Tibial artery (tissue), 4 donors: ENCODE results near the gene P2RX1.
"Not testable (repeated sequence)": the region's sequence is repeated elsewhere in the genome, so short reads cannot be mapped to it uniquely, and the experiment has no call there.

Experiments
- DNase-seq, 2 donors: peaks; one replicate each; pipeline ENCODE4 v3.0.0-alpha.2; 2019
- H3K27ac ChIP-seq, 2 donors: fragments of 200-600 bp; sonication (generic) in 1 of 2; 1 replicate in 1 of 2; 2 replicates in 1 of 2; pipeline ENCODE4 v1.5.1; 2018 to 2019; ENCODE audit warnings: mild to moderate bottlenecking in 1 of 2
- H3K27me3 ChIP-seq, 2 donors: fragments of 200-600 bp; sonication (generic) in 1 of 2; one replicate each; pipeline versions ENCODE4 v1.5.1 to v1.6.0; 2016 to 2019
- H3K36me3 ChIP-seq, 3 donors: fragments of 200-600 bp; sonication (generic) in 2 of 3; one replicate each; pipeline ENCODE4 v1.5.1; 2016 to 2019; ENCODE audit warnings: mild to moderate bottlenecking in 2 of 3
- H3K4me1 ChIP-seq, 4 donors: fragments of 200-600 bp; sonication (generic) in 2 of 4; 1 replicate in 3 of 4; 2 replicates in 1 of 4; pipeline ENCODE4 v1.5.1; 2016 to 2019
- H3K4me3 ChIP-seq, 2 donors: fragments of 200-600 bp; sonication (generic) in 1 of 2; 1 replicate in 1 of 2; 2 replicates in 1 of 2; pipeline ENCODE4 v1.5.1; 2018 to 2019; ENCODE audit warnings: mild to moderate bottlenecking in 2 of 2
- H3K9me3 ChIP-seq, 3 donors: fragments of 200-600 bp; sonication (generic) in 1 of 3; one replicate each; pipeline ENCODE4 v1.5.1; 2016 to 2019
- intact Hi-C: fragments of 100-400 bp; cut with DNase I; formaldehyde crosslinking; loops from one replicate; pipeline ENCODE4 v1.15.0; 2023; ENCODE audit warnings: low total_unique reads
- TF ChIP-seq, protein P1 (sequence below), 2 experiments: fragments of 200-600 bp in 1 of 2; fragments of 450-650 bp in 1 of 2; IDR thresholded peaks; one replicate each; pipeline ENCODE4 v1.5.1; 2017 to 2019; ENCODE audit warnings: antibody characterized with exemption in 2 of 2, mild to moderate bottlenecking in 1 of 2, moderate library complexity in 1 of 2

The P2RX1 gene

DNA sequence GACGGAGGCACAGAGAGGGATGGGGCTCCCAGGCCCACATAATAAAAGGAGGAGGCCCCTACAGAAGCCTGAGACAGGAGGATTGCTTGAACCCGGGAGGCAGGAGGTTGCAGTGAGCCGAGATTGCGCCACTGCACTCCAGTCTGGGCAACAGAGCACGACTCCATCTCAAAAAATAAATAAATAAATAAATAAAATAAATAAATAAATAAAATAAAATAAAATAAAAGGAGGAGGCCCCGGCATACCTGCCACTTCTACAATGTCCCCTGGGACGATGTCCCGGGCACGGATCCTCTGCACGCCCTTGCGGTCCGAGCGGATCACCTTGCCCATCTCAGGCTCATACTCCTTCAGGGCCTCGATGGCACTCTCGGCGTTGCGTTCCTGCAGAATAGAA lies 34.7 kb upstream of the P2RX1 start:
- intact Hi-C loops = no loop called here
- H3K9me3 ChIP-seq = no peaks in the 10 kb centered on the region
- H3K27me3 ChIP-seq = no peaks in the 10 kb centered on the region
- peaks cover 0 to 19% (median 4%) of the 10 kb centered on the region in 3 donors for H3K36me3 ChIP-seq
- H3K4me1 ChIP-seq = no peaks in the 10 kb centered on the region
- no peak overlapping the region for H3K27ac ChIP-seq
- TF ChIP-seq, protein P1, sequence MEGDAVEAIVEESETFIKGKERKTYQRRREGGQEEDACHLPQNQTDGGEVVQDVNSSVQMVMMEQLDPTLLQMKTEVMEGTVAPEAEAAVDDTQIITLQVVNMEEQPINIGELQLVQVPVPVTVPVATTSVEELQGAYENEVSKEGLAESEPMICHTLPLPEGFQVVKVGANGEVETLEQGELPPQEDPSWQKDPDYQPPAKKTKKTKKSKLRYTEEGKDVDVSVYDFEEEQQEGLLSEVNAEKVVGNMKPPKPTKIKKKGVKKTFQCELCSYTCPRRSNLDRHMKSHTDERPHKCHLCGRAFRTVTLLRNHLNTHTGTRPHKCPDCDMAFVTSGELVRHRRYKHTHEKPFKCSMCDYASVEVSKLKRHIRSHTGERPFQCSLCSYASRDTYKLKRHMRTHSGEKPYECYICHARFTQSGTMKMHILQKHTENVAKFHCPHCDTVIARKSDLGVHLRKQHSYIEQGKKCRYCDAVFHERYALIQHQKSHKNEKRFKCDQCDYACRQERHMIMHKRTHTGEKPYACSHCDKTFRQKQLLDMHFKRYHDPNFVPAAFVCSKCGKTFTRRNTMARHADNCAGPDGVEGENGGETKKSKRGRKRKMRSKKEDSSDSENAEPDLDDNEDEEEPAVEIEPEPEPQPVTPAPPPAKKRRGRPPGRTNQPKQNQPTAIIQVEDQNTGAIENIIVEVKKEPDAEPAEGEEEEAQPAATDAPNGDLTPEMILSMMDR (IDR thresholded peaks at IDR 0.05) = no peak
- DNase-seq = no peak
- H3K4me3 ChIP-seq = no peak overlapping the region

DNA sequence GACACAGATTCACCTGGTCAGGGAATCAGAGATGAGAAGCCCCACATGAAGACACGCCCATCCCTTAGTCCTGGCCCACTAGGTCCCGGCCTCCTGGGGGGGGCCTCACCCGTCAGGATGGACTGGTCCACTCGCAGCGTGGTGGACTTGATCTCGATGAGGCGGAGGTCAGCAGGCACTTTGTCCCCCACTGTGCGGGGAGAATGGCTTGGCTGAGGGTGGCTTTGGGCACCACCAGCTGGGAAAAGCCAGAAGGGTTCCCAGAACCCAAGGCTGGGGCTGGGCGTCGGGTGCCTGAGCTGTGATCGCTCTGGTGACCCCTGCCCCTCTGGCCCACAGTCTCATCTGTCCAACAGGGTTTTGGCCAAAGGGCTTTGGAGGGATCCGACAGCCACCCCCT lies 34.3 kb upstream of the P2RX1 start:
- H3K27ac ChIP-seq = no peak overlapping the region
- H3K9me3 ChIP-seq = no peaks in the 10 kb centered on the region
- peaks cover 0 to 19% (median 4%) of the 10 kb centered on the region in 3 donors for H3K36me3 ChIP-seq
- H3K4me1 ChIP-seq = no peaks in the 10 kb centered on the region
- no peak for DNase-seq
- TF ChIP-seq, protein P1 (IDR thresholded peaks at IDR 0.05) = no peak
- no peak overlapping the region for H3K4me3 ChIP-seq
- H3K27me3 ChIP-seq = no peaks in the 10 kb centered on the region
- intact Hi-C loops = no loop called here

DNA sequence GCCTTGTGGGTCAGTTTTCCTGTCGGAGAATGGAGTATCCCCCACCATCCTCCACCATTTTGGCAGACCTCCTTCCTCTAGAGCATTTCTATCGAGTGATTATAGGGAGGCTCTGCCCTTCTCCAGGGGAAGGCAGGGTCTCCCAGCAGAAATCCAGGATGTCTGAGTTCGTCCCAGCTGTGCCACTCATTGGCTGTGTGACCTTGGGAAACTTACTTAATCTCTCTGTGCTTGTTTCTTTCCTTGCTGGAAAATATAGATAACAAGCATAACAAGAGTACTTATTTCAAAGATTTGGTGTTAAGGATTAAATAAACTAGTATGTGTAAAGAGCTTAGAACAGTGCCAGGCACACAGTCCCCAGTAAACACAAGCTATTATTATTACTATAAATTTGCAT lies 33.2 kb upstream of the P2RX1 start:
- no peak for DNase-seq
- Histone ChIP-seq H3K27ac (no peak overlapping the region), H3K9me3 (no peaks in the 10 kb centered on the region), H3K36me3 (peaks cover 0 to 19% (median 4%) of the 10 kb centered on the region in 3 donors), H3K4me1 (peaks cover 0 to 8% (median under 1%) of the 10 kb centered on the region in 4 donors), H3K27me3 (no peaks in the 10 kb centered on the region), H3K4me3 (no peak overlapping the region)
- intact Hi-C loops = no loop called here
- TF ChIP-seq, protein P1 (IDR thresholded peaks at IDR 0.05) = no peak

DNA sequence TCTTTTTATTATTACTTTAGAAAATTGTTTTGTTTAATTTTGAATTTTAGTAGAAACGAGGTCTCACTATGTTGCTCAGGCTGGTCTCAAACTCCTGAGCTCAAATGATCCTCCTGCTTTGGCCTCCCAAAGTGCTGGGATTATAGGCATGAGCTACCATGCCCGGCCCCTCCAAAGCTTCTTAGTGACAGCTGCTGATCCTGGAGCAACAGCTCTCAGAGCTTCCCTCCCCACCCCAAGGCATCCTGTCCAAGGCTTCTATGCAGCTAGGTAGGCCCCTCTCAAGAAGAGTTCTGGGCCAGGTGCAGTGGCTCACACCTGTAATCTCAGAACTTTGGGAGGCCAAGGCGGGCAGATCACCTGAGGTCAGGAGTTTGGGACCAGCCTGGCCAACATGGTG lies 32.3 kb upstream of the P2RX1 start:
- H3K27ac ChIP-seq, H3K4me1 ChIP-seq, H3K9me3 ChIP-seq, H3K4me3 ChIP-seq, intact Hi-C loops, DNase-seq, H3K27me3 ChIP-seq: not testable (repeated sequence)
- peaks cover 0 to 20% (median 4%) of the 10 kb centered on the region in 3 donors for H3K36me3 ChIP-seq

DNA sequence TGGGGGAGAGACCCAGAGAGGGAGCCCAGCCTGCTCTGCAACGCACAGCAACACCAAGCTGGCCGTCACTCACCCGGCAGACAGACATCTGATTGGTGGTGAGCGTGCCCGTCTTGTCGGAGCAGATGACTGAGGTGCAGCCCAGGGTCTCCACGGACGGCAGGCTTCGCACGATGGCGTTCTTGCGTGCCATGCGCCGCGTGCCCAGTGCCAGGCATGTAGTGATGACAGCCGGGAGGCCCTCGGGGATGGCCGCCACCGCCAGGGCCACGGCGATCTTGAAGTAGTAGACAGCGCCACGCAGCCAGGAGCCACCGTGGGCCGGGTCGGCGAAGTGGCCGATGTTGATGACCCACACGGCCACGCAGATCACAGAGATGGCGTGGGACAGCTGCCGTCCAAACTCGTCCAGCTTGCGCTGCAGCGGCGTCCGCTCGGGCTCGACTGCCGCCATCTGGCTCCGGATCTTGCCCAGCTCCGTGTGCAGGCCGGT lies 31.1 kb upstream of the P2RX1 start:
- Histone ChIP-seq H3K9me3 (no peaks in the 10 kb centered on the region), H3K4me3 (no peak overlapping the region), H3K4me1 (peaks cover 0 to 8% (median 2%) of the 10 kb centered on the region in 4 donors), H3K27me3 (no peaks in the 10 kb centered on the region), H3K36me3 (peaks cover 0 to 32% (median 7%) of the 10 kb centered on the region in 3 donors), H3K27ac (no peak overlapping the region)
- intact Hi-C loops = no loop called here
- TF ChIP-seq, protein P1 (IDR thresholded peaks at IDR 0.05) = no peak
- DNase-seq = no peak

DNA sequence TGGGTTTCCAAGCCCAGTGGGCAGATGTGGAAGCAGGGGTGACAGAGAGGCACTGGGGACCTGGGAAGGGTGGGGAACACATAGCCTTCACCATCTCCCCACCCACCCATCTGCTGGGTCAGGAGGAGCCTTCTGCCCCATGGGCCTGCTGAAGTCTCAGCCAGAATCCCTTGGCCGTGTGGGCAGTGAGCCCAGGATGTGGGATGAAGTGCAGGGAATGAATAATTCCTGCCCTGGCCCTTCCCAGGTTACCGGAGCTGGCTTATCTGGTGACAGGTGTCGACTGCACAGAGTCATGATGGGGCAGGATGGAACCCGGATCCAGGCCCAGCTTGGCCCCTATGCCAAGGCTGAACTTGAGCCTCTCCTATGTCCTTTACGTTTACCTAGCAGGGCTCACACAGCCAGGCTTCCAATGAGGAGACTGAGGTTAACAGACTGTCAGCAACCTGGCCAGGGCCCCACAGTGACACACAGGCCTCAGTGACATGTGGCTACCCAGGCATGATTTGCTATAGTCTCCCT lies 30.5 kb upstream of the P2RX1 start:
- H3K27me3 ChIP-seq = no peaks in the 10 kb centered on the region
- intact Hi-C loops = no loop called here

More for the DNA sequence above, 30.5 kb upstream of the P2RX1 start:
- no peak overlapping the region for H3K27ac ChIP-seq
- peaks cover 0 to 36% (median 12%) of the 10 kb centered on the region in 3 donors for H3K36me3 ChIP-seq
- no peaks in the 10 kb centered on the region for H3K9me3 ChIP-seq
- no peak overlapping the region for H3K4me3 ChIP-seq
- peaks cover 0 to 8% (median 2%) of the 10 kb centered on the region in 4 donors for H3K4me1 ChIP-seq
- no peak for DNase-seq
- TF ChIP-seq, protein P1 (IDR thresholded peaks at IDR 0.05) = no peak
